NCI-H1930 (cell line): ENCODE measurements around the gene NTMT1.

ENCODE experiments used
- DNase-seq, 2 experiments: peaks; one replicate each; lab custom pipeline; 2025; lab: John Stamatoyannopoulos, UW

Gene NTMT1

GRCh38 chr9:129678844-129679243 lies 52.9 kb downstream of the NTMT1 start:
- no peak for DNase-seq

GRCh38 chr9:129679537-129679936 lies 53.6 kb downstream of the NTMT1 start:
- no peak for DNase-seq

DNA sequence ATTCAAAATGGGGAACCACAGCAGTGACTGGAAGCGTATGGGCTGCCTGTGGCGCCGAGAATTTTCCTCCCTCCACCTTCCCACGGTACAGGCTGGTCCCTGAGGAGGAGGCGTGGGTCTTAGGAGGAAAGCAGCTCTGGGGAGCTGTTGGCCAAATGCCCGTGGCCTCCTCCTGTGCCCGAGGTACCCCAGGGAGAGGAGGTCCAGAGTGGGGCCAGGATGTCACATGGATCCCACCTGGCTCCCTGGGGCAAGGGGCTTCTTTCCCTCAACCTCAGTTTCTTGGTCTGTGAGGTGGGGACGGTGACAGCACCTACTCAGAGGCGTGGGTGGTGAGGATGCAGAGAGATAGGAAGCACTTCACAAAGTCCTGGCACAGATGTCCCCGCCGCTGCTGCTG lies 56.0 kb downstream of the NTMT1 start:
- no peak for DNase-seq

GRCh38 chr9:129682381-129682780 lies 56.4 kb downstream of the NTMT1 start:
- DNase-seq: no peak

GRCh38 chr9:129685220-129685932 lies 59.4 kb downstream of the NTMT1 start:
- DNase-seq: no peak
